GM19099 (cell line): ENCODE measurements around the gene FYN.

Experiments
- POLR2A ChIP-seq: IDR thresholded peaks from 3 replicates; pipeline ENCODE4 v1.6.1; 2011; ENCODE audit warnings: low read depth; ENCODE audit not compliant: insufficient read length; ENCODE audit errors: extremely low read depth

Gene FYN

GRCh38 chr6:111829581-111829980 is 43.7 kb downstream of the FYN start:
- no peak for TF ChIP-seq POLR2A

- TF ChIP-seq POLR2A, result no peak
Measured at GRCh38 chr6:111828809-111829208, 44.4 kb downstream of the FYN start.

- no peak for TF ChIP-seq POLR2A
Measured at GRCh38 chr6:111825439-111826086, 47.7 kb downstream of the FYN start.

GRCh38 chr6:111824608-111825337 is 48.5 kb downstream of the FYN start:
- TF ChIP-seq POLR2A, result no peak

GRCh38 chr6:111823831-111824607 is 49.2 kb downstream of the FYN start:
- TF ChIP-seq POLR2A, result no peak

GRCh38 chr6:111823012-111823411 is 50.2 kb downstream of the FYN start:
- no peak for TF ChIP-seq POLR2A

- TF ChIP-seq POLR2A, result no peak
Measured at GRCh38 chr6:111819458-111819857, 53.8 kb downstream of the FYN start.

- no peak for TF ChIP-seq POLR2A
Measured at GRCh38 chr6:111818539-111819226, 54.6 kb downstream of the FYN start.

- TF ChIP-seq POLR2A, result no peak
Measured at GRCh38 chr6:111817451-111818120, 55.7 kb downstream of the FYN start.

- no peak for TF ChIP-seq POLR2A
Measured at GRCh38 chr6:111813677-111814310, 59.5 kb downstream of the FYN start.

GRCh38 chr6:111813237-111813636 is 60.0 kb downstream of the FYN start:
- TF ChIP-seq POLR2A, result no peak

GRCh38 chr6:111812060-111813038 is 60.9 kb downstream of the FYN start:
- no peak for TF ChIP-seq POLR2A
